K562 (cell line): ENCODE measurements around the gene TMEM151A. TPM values are rescaled to one million over a fixed set of nuclear protein-coding genes. Genes with fewer than 3 reads are reported as not detected.

Experiments used
- CHD2 ChIP-seq: IDR thresholded peaks from 2 replicates; pipeline ENCODE4 v1.6.1; 2011; ENCODE audit warnings: low read depth, low read length
- CXXC5 ChIP-seq: fragments of 250-450 bp; sonication (Bioruptor Pico); IDR thresholded peaks from 2 replicates; pipeline ENCODE4 v1.8.0; 2022; ENCODE audit warnings: inconsistent platforms, mild to moderate bottlenecking, moderate library complexity
- ERF ChIP-seq: fragments of 450-650 bp; formaldehyde crosslinking; IDR thresholded peaks from 2 replicates; pipeline ENCODE4 v1.4.0; 2020; ENCODE audit warnings: mild to moderate bottlenecking, mixed read lengths
- FOXJ2 ChIP-seq: fragments of 200-800 bp; sonication (Bioruptor generic); IDR thresholded peaks from 2 replicates; pipeline ENCODE4 v1.6.1; 2016; ENCODE audit warnings: missing genetic modification characterization, missing compliant biosample characterization
- MEF2A ChIP-seq: IDR thresholded peaks from 2 replicates; pipeline ENCODE4 v1.6.1; 2011; ENCODE audit warnings: low read depth, mild to moderate bottlenecking, low read length, moderate library complexity; ENCODE audit not compliant: control insufficient read depth
- NEUROD1 ChIP-seq: fragments of 150-350 bp; IDR thresholded peaks from 2 replicates; pipeline ENCODE4 v1.6.1; 2014; ENCODE audit warnings: borderline replicate concordance, low read length, low read depth; ENCODE audit not compliant: partially characterized antibody
- PPARD ChIP-seq: fragments of 250-450 bp; sonication (Bioruptor Pico); IDR thresholded peaks from 2 replicates; pipeline ENCODE4 v1.8.0; 2022; ENCODE audit warnings: inconsistent platforms, mild to moderate bottlenecking, moderate library complexity
- RNF2 ChIP-seq: sonication (generic); IDR thresholded peaks from 2 replicates; pipeline ENCODE4 v1.6.1; 2016
- SOX6 ChIP-seq: fragments of 450-650 bp; IDR thresholded peaks from 2 replicates; pipeline ENCODE4 v1.6.1; 2014; ENCODE audit warnings: mild to moderate bottlenecking
- TBL1XR1 ChIP-seq, 2 experiments: IDR thresholded peaks; 2 replicates each; pipeline ENCODE4 v1.6.1; 2012; ENCODE audit warnings: improper control_type of control experiment in 2 of 2, low read length in 2 of 2, mild to moderate bottlenecking in 1 of 2
- ZBTB8A ChIP-seq: fragments of 450-650 bp; IDR thresholded peaks from 2 replicates; pipeline ENCODE4 v1.6.1; 2018; ENCODE audit warnings: mild to moderate bottlenecking, moderate library complexity; ENCODE audit not compliant: partially characterized antibody
- ZNF436 ChIP-seq: fragments of 250-450, 450-650 bp; sonication (Bioruptor Pico); formaldehyde crosslinking; IDR thresholded peaks from 2 replicates; pipeline ENCODE4 v1.7.0; 2020; ENCODE audit warnings: mild to moderate bottlenecking
- polyA plus RNA-seq, 8 experiments: library from polyadenylated mRNA; depleted of rRNA in 4 of 8; stranded (reverse) in 5 of 8; unstranded in 3 of 8; fragments of >200 nt; fragmentation: Nextera tagmentation in 2 of 8; fragmentation: Illumina TruSeq in 1 of 8; extraction: Ambion mirVana in 2 of 8; extraction: Trizol in 1 of 8; gene quantifications; 2 replicates each; pipeline versions ENCODE4 v1.2.1 to v1.2.3, GENCODE V29; 2011 to 2014; ENCODE audit warnings: inconsistent platforms in 1 of 8, missing spikeins in 1 of 8
- total RNA-seq, 7 experiments: library from RNA; depleted of rRNA in 6 of 7; stranded (reverse); fragments of >200 nt in 6 of 7; fragmentation: Illumina TruSeq in 2 of 7; extraction: Trizol in 2 of 7; gene quantifications; 2 replicates each; pipeline versions ENCODE4 v1.2.1 to v1.2.3, GENCODE V29; 2011 to 2021; ENCODE audit warnings: low replicate concordance in 1 of 7
- TF ChIP-seq, protein P1 (sequence below), 3 experiments: fragments of 200-800 bp in 1 of 3; sonication (Bioruptor generic) in 1 of 3; sonication (generic) in 1 of 3; formaldehyde crosslinking in 1 of 3; IDR thresholded peaks; 2 replicates each; pipeline versions ENCODE4 v1.6.1 to v1.8.0; 2016 to 2022; ENCODE audit warnings: mild to moderate bottlenecking in 2 of 3, missing compliant biosample characterization in 2 of 3, missing genetic modification characterization in 2 of 3, missing genetic modification reagents in 1 of 3
- TF ChIP-seq, protein P2 (sequence below), 2 experiments: fragments of 200-800 bp in 1 of 2; sonication (Bioruptor generic) in 1 of 2; sonication (generic) in 1 of 2; formaldehyde crosslinking in 1 of 2; IDR thresholded peaks in 1 of 2; conservative IDR thresholded peaks in 1 of 2; 2 replicates each; pipeline versions ENCODE4 v1.5.0 to v1.6.1; 2016 to 2020; ENCODE audit warnings: missing compliant biosample characterization in 1 of 2, missing genetic modification characterization in 1 of 2, missing genetic modification reagents in 1 of 2
- TF ChIP-seq, protein P3 (sequence below), 2 experiments: fragments of 450-650 bp; conservative IDR thresholded peaks; 2 replicates each; pipeline ENCODE4 v1.6.1; 2017; ENCODE audit warnings: mild to moderate bottlenecking in 2 of 2, moderate library complexity in 2 of 2
- TF ChIP-seq, protein P4 (sequence below): sonication (generic); formaldehyde crosslinking; IDR thresholded peaks from 2 replicates; pipeline ENCODE4 v1.9.0; 2022; ENCODE audit warnings: mild to moderate bottlenecking, missing genetic modification reagents

Gene TMEM151A
- total and polyA plus RNA-seq, 9 of the 15 experiments (the other 6 are each of a cell fraction or from before 2014, with no cell fraction given) = not detected

DNA sequence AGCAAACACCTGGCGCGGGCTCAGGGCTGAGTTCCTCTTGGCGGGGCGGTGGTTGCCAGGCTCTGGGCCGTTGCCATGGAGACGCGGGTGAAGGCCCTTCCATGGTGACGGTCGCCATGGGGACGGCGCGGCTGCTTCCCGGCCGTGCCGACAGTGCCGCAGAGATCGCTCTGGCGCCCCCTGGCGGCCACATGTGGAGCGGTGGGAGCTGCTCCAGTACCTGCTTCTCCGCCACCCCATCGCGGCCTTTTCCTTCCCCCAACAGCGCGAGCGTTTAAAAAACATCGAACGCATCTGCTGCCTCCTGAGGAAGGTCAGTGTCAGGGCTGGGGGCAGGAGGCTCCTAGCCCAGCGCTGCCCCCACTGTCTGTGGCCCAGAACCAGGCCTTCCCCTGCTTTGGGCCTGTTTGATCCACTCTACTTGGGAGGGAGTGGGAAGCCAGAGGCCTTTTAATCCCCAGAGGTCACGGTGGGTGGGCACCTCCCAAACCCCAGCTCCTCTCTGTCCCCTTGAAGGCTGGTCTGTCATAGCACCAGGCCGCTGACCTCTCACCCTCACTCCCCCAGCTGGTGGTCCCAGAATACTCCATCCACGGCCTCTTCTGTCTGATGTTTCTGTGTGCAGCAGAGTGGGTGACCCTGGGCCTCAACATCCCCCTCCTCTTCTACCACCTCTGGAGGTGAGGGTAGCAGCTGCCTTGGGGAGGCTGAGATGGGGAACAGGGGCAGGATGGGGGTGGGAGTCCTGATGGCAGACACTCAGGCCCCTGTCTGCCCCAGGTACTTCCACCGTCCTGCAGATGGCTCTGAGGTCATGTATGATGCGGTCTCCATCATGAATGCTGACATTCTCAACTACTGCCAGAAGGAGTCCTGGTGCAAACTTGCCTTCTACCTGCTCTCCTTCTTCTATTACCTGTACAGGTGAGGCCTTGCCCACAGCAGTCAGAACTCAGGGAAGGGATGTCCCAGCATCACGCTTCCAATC lies 8.9 kb upstream of the TMEM151A start (continued):
- TF ChIP-seq, protein P1, sequence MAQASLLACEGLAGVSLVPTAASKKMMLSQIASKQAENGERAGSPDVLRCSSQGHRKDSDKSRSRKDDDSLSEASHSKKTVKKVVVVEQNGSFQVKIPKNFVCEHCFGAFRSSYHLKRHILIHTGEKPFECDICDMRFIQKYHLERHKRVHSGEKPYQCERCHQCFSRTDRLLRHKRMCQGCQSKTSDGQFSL (CRISPR knock-in tag; IDR thresholded peaks at IDR 0.05) = peak; percentile 58; the same call in 1 of the 2 replicates
- TF ChIP-seq, protein P1 (tag; IDR thresholded peaks at IDR 0.05) = no peak
- peak; percentile 33; the same call in 1 of the 2 replicates for TF ChIP-seq CHD2
- TF ChIP-seq, protein P2, sequence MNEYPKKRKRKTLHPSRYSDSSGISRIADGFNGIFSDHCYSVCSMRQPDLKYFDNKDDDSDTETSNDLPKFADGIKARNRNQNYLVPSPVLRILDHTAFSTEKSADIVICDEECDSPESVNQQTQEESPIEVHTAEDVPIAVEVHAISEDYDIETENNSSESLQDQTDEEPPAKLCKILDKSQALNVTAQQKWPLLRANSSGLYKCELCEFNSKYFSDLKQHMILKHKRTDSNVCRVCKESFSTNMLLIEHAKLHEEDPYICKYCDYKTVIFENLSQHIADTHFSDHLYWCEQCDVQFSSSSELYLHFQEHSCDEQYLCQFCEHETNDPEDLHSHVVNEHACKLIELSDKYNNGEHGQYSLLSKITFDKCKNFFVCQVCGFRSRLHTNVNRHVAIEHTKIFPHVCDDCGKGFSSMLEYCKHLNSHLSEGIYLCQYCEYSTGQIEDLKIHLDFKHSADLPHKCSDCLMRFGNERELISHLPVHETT (CRISPR knock-in tag; conservative IDR thresholded peaks at IDR 0.05 in 1 of 2, IDR thresholded peaks at IDR 0.05 in 1 of 2) = no peak
- TF ChIP-seq, protein P3, sequence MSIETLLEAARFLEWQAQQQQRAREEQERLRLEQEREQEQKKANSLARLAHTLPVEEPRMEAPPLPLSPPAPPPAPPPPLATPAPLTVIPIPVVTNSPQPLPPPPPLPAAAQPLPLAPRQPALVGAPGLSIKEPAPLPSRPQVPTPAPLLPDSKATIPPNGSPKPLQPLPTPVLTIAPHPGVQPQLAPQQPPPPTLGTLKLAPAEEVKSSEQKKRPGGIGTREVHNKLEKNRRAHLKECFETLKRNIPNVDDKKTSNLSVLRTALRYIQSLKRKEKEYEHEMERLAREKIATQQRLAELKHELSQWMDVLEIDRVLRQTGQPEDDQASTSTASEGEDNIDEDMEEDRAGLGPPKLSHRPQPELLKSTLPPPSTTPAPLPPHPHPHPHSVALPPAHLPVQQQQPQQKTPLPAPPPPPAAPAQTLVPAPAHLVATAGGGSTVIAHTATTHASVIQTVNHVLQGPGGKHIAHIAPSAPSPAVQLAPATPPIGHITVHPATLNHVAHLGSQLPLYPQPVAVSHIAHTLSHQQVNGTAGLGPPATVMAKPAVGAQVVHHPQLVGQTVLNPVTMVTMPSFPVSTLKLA (conservative IDR thresholded peaks at IDR 0.05) = peak in 1 of 2 experiments; percentile 56; a peak in 1 of 4 replicates
- TF ChIP-seq CXXC5 (CRISPR knock-in tag) = peak; percentile 76
- TF ChIP-seq ZNF436 (CRISPR knock-in tag) = no peak
- 0 out of 2 replicates have a peak, but pooled peaks have one; percentile 44 for TF ChIP-seq ERF (CRISPR knock-in tag)
- TF ChIP-seq, protein P4, sequence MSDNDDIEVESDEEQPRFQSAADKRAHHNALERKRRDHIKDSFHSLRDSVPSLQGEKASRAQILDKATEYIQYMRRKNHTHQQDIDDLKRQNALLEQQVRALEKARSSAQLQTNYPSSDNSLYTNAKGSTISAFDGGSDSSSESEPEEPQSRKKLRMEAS = peak; percentile 45
- TF ChIP-seq PPARD (CRISPR knock-in tag) = no peak
- TF ChIP-seq MEF2A = peak; percentile 23; the same call in 1 of the 2 replicates
- peak in 1 of 2 experiments; percentile 36; a peak in 1 of 4 replicates for TF ChIP-seq TBL1XR1 (IDR thresholded peaks at IDR 0.05; ENCODE audit: low read length in 2 of 2)
- TF ChIP-seq FOXJ2 (tag) = peak; percentile 88
- TF ChIP-seq RNF2 = peak; percentile 79
- TF ChIP-seq SOX6 = no peak; the same call in 1 of the 2 replicates
- TF ChIP-seq ZBTB8A = no peak
- TF ChIP-seq NEUROD1 = peak; percentile 100
